HS-5 (cell line): Measurements from ENCODE around the gene LPIN1.

Source experiments
- DNase-seq: peaks from one replicate; pipeline ENCODE4 v3.0.0-alpha.2; 2012; ENCODE audit warnings: low read depth

Gene LPIN1

GRCh38 chr2:11784747-11785610, 38.5 kb downstream of the LPIN1 start:
- no peak for DNase-seq

- no peak for DNase-seq
These were observed 39.1 kb downstream of the LPIN1 start for GRCh38 chr2:11785611-11785940.

- DNase-seq = no peak
These were observed 39.8 kb downstream of the LPIN1 start for GRCh38 chr2:11786191-11786590.

- no peak for DNase-seq
These were observed 40.2 kb downstream of the LPIN1 start for GRCh38 chr2:11786592-11786991.

GRCh38 chr2:11787991-11788390, 41.6 kb downstream of the LPIN1 start:
- no peak for DNase-seq

GRCh38 chr2:11788461-11789124, 42.2 kb downstream of the LPIN1 start:
- no peak for DNase-seq

- no peak for DNase-seq
These were observed 42.8 kb downstream of the LPIN1 start for GRCh38 chr2:11789243-11789642.

GRCh38 chr2:11790228-11790627, 43.8 kb downstream of the LPIN1 start:
- no peak for DNase-seq

- DNase-seq = no peak
These were observed 49.2 kb downstream of the LPIN1 start for GRCh38 chr2:11795590-11795989.

GRCh38 chr2:11796190-11797171, 50.0 kb downstream of the LPIN1 start:
- no peak for DNase-seq

GRCh38 chr2:11797846-11798245, 51.4 kb downstream of the LPIN1 start:
- no peak for DNase-seq

GRCh38 chr2:11798701-11799435, 52.4 kb downstream of the LPIN1 start:
- no peak for DNase-seq

- no peak for DNase-seq
These were observed 53.4 kb downstream of the LPIN1 start for GRCh38 chr2:11799826-11800225.

GRCh38 chr2:11802782-11803191, 56.4 kb downstream of the LPIN1 start:
- DNase-seq = no peak

GRCh38 chr2:11805024-11805423, 58.6 kb downstream of the LPIN1 start:
- DNase-seq = no peak

GRCh38 chr2:11805920-11806319, 59.5 kb downstream of the LPIN1 start:
- no peak for DNase-seq

GRCh38 chr2:11807156-11808015, 61.0 kb downstream of the LPIN1 start:
- DNase-seq = no peak

- no peak for DNase-seq
These were observed 61.6 kb downstream of the LPIN1 start for GRCh38 chr2:11808016-11808400.

GRCh38 chr2:11809586-11810236, 63.3 kb downstream of the LPIN1 start:
- no peak for DNase-seq
